Trophoblast cell (in vitro differentiated cells and primary cell): Measurements from ENCODE around the gene MTREX.

Experiments used
- DNase-seq, 2 donors: peaks; one replicate each; pipeline ENCODE4 v3.0.0-alpha.2; 2016
- H2AFZ ChIP-seq: 2 replicates; pipeline ENCODE4 v1.6.1; 2013; ENCODE audit warnings: low read length, moderate library complexity, mild to moderate bottlenecking; ENCODE audit not compliant: insufficient read depth, poor library complexity
- H2AK5ac ChIP-seq: 2 replicates; pipeline ENCODE4 v1.6.1; 2013; ENCODE audit warnings: mild to moderate bottlenecking, low read length
- H2BK120ac ChIP-seq: 2 replicates; pipeline ENCODE4 v1.6.1; 2013; ENCODE audit warnings: low read length, mild to moderate bottlenecking, moderate library complexity; ENCODE audit not compliant: insufficient read depth, poor library complexity
- H2BK12ac ChIP-seq: 2 replicates; pipeline ENCODE4 v1.6.1; 2013; ENCODE audit warnings: mild to moderate bottlenecking, low read length, moderate library complexity
- H2BK5ac ChIP-seq: 2 replicates; pipeline ENCODE4 v1.6.1; 2013; ENCODE audit warnings: low read length, low read depth, moderate library complexity, mild to moderate bottlenecking; ENCODE audit not compliant: poor library complexity
- H3K14ac ChIP-seq: 2 replicates; pipeline ENCODE4 v1.6.1; 2013; ENCODE audit warnings: mild to moderate bottlenecking, low read length
- H3K18ac ChIP-seq: 2 replicates; pipeline ENCODE4 v1.6.1; 2013; ENCODE audit warnings: mild to moderate bottlenecking, low read length
- H3K23ac ChIP-seq: 2 replicates; pipeline ENCODE4 v1.6.1; 2013; ENCODE audit warnings: low read length
- H3K27ac ChIP-seq: 2 replicates; pipeline ENCODE4 v1.5.1; 2013; ENCODE audit warnings: low read depth, mild to moderate bottlenecking, inconsistent platforms, low read length, moderate library complexity
- H3K27me3 ChIP-seq: 2 replicates; pipeline ENCODE4 v1.6.1; 2013; ENCODE audit warnings: inconsistent platforms, mild to moderate bottlenecking, low read length, moderate library complexity; ENCODE audit not compliant: insufficient read depth
- H3K36me3 ChIP-seq, 2 experiments: 1 replicate in 1 of 2; 2 replicates in 1 of 2; pipeline ENCODE4 v1.6.1; 2013; ENCODE audit warnings: low read length in 2 of 2, mild to moderate bottlenecking in 2 of 2, moderate library complexity in 1 of 2; ENCODE audit not compliant: insufficient read depth in 2 of 2, control insufficient read depth in 1 of 2
- H3K4ac ChIP-seq: 2 replicates; pipeline ENCODE4 v1.6.1; 2013; ENCODE audit warnings: low read depth, mild to moderate bottlenecking, low read length, moderate library complexity
- H3K4me1 ChIP-seq, 2 experiments: 1 replicate in 1 of 2; 2 replicates in 1 of 2; pipeline ENCODE4 v1.6.1; 2013; ENCODE audit warnings: low read length in 2 of 2, mild to moderate bottlenecking in 2 of 2, moderate library complexity in 1 of 2; ENCODE audit not compliant: insufficient read depth in 2 of 2, control insufficient read depth in 1 of 2
- H3K4me2 ChIP-seq: 2 replicates; pipeline ENCODE4 v1.6.1; 2013; ENCODE audit warnings: inconsistent platforms, mild to moderate bottlenecking, low read length, moderate library complexity
- H3K4me3 ChIP-seq: 2 replicates; pipeline ENCODE4 v1.5.1; 2013; ENCODE audit warnings: mild to moderate bottlenecking, low read depth, low read length, inconsistent platforms
- H3K79me1 ChIP-seq: one replicate; pipeline ENCODE4 v1.6.1; 2013; ENCODE audit warnings: low read length
- H3K79me2 ChIP-seq: 2 replicates; pipeline ENCODE4 v1.6.1; 2013; ENCODE audit warnings: low read length, mild to moderate bottlenecking; ENCODE audit not compliant: control insufficient read depth, insufficient read depth, poor library complexity
- H3K9ac ChIP-seq: 2 replicates; pipeline ENCODE4 v1.6.1; 2013; ENCODE audit warnings: mild to moderate bottlenecking, low read length
- H3K9me3 ChIP-seq: 2 replicates; pipeline ENCODE4 v1.6.1; 2013; ENCODE audit warnings: low read depth, mild to moderate bottlenecking, control low read depth, inconsistent platforms, low read length; ENCODE audit not compliant: insufficient read depth
- H4K12ac ChIP-seq: 2 replicates; pipeline ENCODE4 v1.6.1; 2013; ENCODE audit warnings: low read depth, mild to moderate bottlenecking, low read length, moderate library complexity
- H4K8ac ChIP-seq: 2 replicates; pipeline ENCODE4 v1.6.1; 2013; ENCODE audit warnings: low read depth, mild to moderate bottlenecking, low read length, moderate library complexity
- H4K91ac ChIP-seq: one replicate; pipeline ENCODE4 v1.6.1; 2013; ENCODE audit warnings: low read depth, mild to moderate bottlenecking, low read length, moderate library complexity
- WGBS: extraction: QIAGEN DNeasy Blood & Tissue Kit; methylation state at CpG from one replicate; pipeline ENCODE4 v1.1.7; 2013; ENCODE audit warnings: missing lambda C conversion rate; ENCODE audit not compliant: insufficient read length, insufficient coverage; ENCODE audit errors: extremely low coverage; 5-methylcytosine and 5-hydroxymethylcytosine counted together

MTREX gene

DNA sequence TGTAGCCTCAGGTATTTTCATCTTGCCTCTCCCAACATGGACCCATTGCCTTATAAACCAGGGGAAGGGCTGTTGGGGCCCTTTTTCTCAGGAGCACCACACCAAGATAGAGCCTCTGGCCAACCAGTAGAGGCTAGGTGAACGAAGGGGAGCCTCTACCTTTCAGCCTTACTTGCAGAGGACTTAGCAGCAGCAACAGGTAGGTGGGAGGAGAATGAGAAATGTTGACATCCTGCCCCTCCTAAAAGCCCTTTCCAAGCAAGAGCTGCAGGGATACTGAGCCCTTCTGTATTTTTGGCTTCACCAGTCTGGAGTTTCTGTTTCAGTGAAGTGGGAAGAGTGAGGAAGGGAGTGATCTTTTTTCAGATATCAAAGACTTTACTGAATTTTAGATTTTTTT lies 77.4 kb downstream of the MTREX start:
- H2BK120ac ChIP-seq: no peak overlapping the region
- H4K8ac ChIP-seq: no peak overlapping the region
- H3K79me1 ChIP-seq: no peaks in the 10 kb centered on the region
- H2BK5ac ChIP-seq: no peak overlapping the region
- no peaks in the 10 kb centered on the region for H3K9me3 ChIP-seq
- no peak for DNase-seq
- H3K4me2 ChIP-seq: no peak overlapping the region
- H3K4ac ChIP-seq: no peak overlapping the region
- H3K14ac ChIP-seq: no peak overlapping the region
- H3K27me3 ChIP-seq: no peaks in the 10 kb centered on the region
- no peak overlapping the region for H3K4me3 ChIP-seq
- H3K79me2 ChIP-seq: no peaks in the 10 kb centered on the region
- H4K91ac ChIP-seq: no peak overlapping the region
- H3K23ac ChIP-seq: no peak overlapping the region
- no peak overlapping the region for H2AFZ ChIP-seq
- H2BK12ac ChIP-seq: no peak overlapping the region
- no peak overlapping the region for H3K27ac ChIP-seq
- H4K12ac ChIP-seq: no peak overlapping the region
- no peak overlapping the region for H3K9ac ChIP-seq
- no peak overlapping the region for H2AK5ac ChIP-seq
- WGBS: no CpG with 5 or more reads among the region's 1 CpG
- no peak overlapping the region for H3K18ac ChIP-seq
- no peaks in the 10 kb centered on the region for H3K4me1 ChIP-seq
- H3K36me3 ChIP-seq: peaks cover 3 to 4% of the 10 kb centered on the region in 2 experiments

DNA sequence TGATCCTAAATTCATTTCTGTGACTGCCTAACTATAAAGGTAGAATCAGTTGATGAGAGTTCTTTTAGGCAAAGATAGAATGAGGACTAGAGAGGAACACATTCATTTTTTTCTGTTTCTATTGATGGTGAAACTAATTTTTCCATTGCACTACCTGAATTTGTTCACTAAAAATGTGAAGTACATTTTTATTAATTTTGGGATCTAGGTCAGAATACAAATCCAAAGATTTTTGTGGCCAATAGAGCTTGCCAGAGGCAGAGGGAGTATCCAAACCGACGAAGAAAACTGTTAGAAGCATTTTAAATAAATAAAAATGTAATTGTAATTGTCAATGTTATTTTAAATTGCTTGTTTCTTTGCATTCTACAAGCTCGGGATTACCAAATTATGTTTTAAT lies 78.1 kb downstream of the MTREX start:
- no peak for DNase-seq
- Histone ChIP-seq H3K27me3 (no peaks in the 10 kb centered on the region), H4K8ac (no peak overlapping the region), H3K27ac (no peak overlapping the region), H3K4me2 (no peak overlapping the region), H2BK12ac (no peak overlapping the region), H3K4me3 (no peak overlapping the region), H3K36me3 (peaks cover 4 to 5% of the 10 kb centered on the region in 2 experiments), H4K91ac (no peak overlapping the region), H4K12ac (no peak overlapping the region), H3K18ac (no peak overlapping the region), H3K79me1 (no peaks in the 10 kb centered on the region), H3K4ac (no peak overlapping the region), H2AFZ (no peak overlapping the region), H3K14ac (no peak overlapping the region), H2AK5ac (no peak overlapping the region), H3K79me2 (no peaks in the 10 kb centered on the region), H3K23ac (no peak overlapping the region), H2BK5ac (no peak overlapping the region), H3K9ac (no peak overlapping the region), H3K4me1 (no peaks in the 10 kb centered on the region), H2BK120ac (no peak overlapping the region), H3K9me3 (no peaks in the 10 kb centered on the region)
- WGBS: no CpG with 5 or more reads among the region's 3 CpGs

DNA sequence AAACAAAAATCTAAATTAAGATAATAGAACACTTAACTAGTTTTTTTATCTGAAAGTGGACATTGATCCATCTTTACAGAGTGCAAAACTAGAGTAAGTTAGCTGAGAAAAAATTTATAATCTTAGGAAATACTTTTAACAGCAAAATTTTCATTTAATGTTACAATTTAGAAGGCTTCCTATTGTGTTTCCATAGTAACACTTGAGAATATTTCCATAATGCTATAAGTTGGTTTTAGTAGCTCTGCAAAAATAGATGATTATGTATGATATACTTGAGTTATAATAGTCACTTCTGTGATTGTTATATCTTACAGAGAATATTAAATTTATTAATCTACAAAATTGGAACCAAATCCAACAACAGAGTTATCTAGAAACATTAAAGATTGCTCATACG lies 78.6 kb downstream of the MTREX start:
- no peak overlapping the region for H2BK12ac ChIP-seq
- H3K27me3 ChIP-seq: no peaks in the 10 kb centered on the region
- H4K8ac ChIP-seq: no peak overlapping the region
- H3K23ac ChIP-seq: no peak overlapping the region
- H3K14ac ChIP-seq: no peak overlapping the region
- no peaks in the 10 kb centered on the region for H3K79me1 ChIP-seq
- no peak overlapping the region for H3K4me3 ChIP-seq
- H3K4me1 ChIP-seq: no peaks in the 10 kb centered on the region
- no peak overlapping the region for H4K12ac ChIP-seq
- no peak for DNase-seq
- no peaks in the 10 kb centered on the region for H3K79me2 ChIP-seq
- no peak overlapping the region for H2AFZ ChIP-seq
- no peak overlapping the region for H3K4me2 ChIP-seq
- no peak overlapping the region for H3K27ac ChIP-seq
- no peaks in the 10 kb centered on the region for H3K9me3 ChIP-seq
- H4K91ac ChIP-seq: no peak overlapping the region
- no peak overlapping the region for H3K4ac ChIP-seq
- no CpG with 5 or more reads among the region's 1 CpG for WGBS
- H3K36me3 ChIP-seq: peaks cover 4 to 8% of the 10 kb centered on the region in 2 experiments
- H3K18ac ChIP-seq: no peak overlapping the region
- no peak overlapping the region for H2BK120ac ChIP-seq
- H3K9ac ChIP-seq: no peak overlapping the region
- no peak overlapping the region for H2AK5ac ChIP-seq
- no peak overlapping the region for H2BK5ac ChIP-seq

- Histone ChIP-seq H3K27ac (no peak overlapping the region), H3K9me3 (no peaks in the 10 kb centered on the region), H3K9ac (no peak overlapping the region), H3K23ac (no peak overlapping the region), H4K12ac (no peak overlapping the region), H3K4ac (no peak overlapping the region), H2AFZ (no peak overlapping the region), H4K8ac (no peak overlapping the region), H3K79me1 (no peaks in the 10 kb centered on the region), H2BK5ac (no peak overlapping the region), H3K4me3 (no peak overlapping the region), H3K18ac (no peak overlapping the region), H3K79me2 (no peaks in the 10 kb centered on the region), H3K4me1 (no peaks in the 10 kb centered on the region), H2BK12ac (no peak overlapping the region), H2BK120ac (no peak overlapping the region), H3K14ac (no peak overlapping the region), H4K91ac (no peak overlapping the region), H3K27me3 (no peaks in the 10 kb centered on the region), H3K36me3 (peaks cover 2 to 14% of the 10 kb centered on the region in 2 experiments), H3K4me2 (no peak overlapping the region), H2AK5ac (no peak overlapping the region)
- DNase-seq: peak; percentile 57 to 91
- WGBS: no CpG with 5 or more reads among the region's 2 CpGs
Observed at GRCh38 chr5:55387865-55388264, 80.1 kb downstream of the MTREX start.
